HG02588 (cell line): Measurements from ENCODE around the gene BRPF1.
"Not testable (repeated sequence)": the region's sequence is repeated elsewhere in the genome, so short reads cannot be mapped to it uniquely, and the experiment has no call there.

ENCODE experiments used
- ATAC-seq: cut with Tn5 transposase; IDR thresholded peaks from one replicate; pipeline ENCODE4 v1.9.1; 2021; ENCODE audit warnings: mild to moderate bottlenecking, moderate library complexity; ENCODE audit not compliant: unreplicated experiment

The BRPF1 gene

GRCh38 chr3:9765865-9766264 lies 34.3 kb downstream of the BRPF1 start:
- no peak for ATAC-seq

GRCh38 chr3:9767418-9767817 lies 35.9 kb downstream of the BRPF1 start:
- no peak for ATAC-seq

DNA sequence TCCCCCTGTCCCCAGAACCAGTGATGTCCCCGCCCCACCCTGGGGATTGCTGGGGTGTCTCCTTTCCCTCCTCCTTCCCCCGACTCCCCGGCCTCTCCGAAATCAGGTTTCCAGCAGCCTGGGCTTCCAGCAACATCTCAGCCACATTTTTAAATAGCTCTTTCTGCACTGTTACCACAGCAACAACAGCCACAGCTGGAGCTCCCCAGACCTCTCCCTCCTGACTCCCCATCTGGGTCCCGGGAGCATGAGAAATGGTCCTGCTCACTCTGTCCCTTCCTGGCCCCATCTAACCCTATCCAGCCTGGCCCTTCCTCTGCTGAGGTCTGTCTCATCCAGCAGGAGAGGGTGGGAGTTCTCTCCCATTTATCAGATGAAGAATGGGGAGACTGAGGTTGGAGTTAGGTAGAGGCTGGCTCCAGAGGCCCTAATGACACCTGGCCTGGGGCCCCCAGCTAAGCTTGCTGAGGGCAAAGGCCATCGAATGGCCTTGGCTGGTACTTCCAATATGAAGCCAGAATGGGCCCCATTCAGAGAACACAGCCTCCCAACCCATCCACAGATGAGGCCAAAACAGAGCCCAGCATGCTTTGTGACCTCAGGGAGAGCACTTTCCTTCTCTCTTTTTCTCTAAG lies 36.7 kb downstream of the BRPF1 start:
- ATAC-seq, result no peak

- ATAC-seq, result no peak
These were observed 37.5 kb downstream of the BRPF1 start for GRCh38 chr3:9769012-9769411.

- peak; percentile 82 for ATAC-seq
These were observed 38.1 kb downstream of the BRPF1 start, which contains the start of gene CAMK1 for GRCh38 chr3:9769426-9770275. Gene CAMK1 (minus strand): TSS chr3:9769947. CDS start chr3:9767749, 2,198 bp downstream.

DNA sequence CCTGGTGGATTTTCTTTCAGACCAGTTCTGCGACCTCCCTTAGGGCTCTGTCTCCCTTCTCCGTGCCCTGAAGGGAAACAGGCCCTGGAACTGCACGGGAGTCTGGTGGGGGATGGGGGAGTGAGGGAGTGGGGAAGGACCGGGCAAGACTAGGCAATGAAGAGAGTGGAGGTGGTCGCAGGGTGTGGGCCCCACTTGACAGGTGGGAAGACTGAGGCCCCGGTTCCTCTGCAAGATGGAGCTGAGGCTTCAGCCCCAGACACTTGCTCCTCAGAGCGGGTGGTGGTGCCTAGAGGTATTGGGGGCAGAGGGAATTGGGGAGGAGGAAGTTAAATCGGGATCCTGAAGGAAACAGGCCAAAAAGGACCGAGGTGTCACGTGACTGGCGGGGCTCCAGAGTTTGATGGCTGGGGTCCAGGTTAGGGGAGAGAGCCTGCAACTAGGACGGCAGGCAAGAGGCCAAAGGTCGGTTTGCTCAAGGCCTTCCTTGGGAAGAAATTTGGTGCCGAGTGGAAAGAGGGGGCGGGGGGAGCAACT lies 38.8 kb downstream of the BRPF1 start:
- no peak for ATAC-seq

- not testable (repeated sequence) for ATAC-seq
These were observed 39.5 kb downstream of the BRPF1 start for GRCh38 chr3:9771007-9771406.

GRCh38 chr3:9776896-9777693 lies 45.6 kb downstream of the BRPF1 start:
- ATAC-seq, result no peak

GRCh38 chr3:9777694-9778021 lies 46.1 kb downstream of the BRPF1 start:
- no peak for ATAC-seq

DNA sequence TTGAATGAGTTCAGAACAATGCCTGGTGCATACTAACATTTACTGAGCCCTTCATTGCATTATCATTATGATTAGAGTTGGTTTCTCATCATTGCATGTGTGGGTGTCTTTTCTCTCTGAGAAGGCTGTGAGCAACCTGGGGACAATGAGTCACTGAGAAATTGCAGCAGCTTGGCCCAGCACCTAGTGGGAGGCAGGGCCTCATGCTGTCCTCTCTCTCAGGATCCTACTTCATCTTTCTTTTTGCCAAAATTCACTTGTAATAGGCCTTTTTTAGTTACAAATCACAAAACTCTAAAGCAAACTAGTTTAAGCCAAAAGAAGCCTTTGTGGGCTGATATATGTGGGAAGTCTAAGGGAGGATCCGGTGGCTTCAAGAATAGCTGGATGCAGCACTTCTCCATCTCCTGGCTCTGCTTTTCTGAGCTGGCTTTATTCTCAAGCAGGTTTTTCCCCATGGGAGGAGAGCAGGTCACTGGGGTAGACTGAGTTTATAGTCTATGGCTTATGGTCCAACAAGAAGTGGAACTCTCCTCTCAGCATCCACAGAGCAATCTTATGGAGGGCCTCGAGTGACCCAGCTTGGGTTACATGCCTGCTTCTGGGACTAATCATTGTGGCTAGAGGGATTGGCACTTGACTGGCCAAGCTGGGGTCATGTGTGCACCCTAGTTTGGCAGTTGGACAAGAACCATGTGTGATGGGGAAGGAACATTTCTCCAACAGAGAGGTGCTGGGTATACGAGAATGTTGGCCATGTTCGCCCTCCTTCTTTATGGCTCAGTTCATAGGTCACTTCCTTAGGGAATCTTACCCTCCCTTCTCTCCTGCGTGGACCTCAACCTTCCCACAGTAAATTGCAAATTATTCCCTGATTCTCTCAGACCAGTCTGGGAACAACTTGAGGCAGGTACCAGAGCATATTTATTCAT lies 46.9 kb downstream of the BRPF1 start:
- ATAC-seq, result no peak

GRCh38 chr3:9779075-9779593 lies 47.6 kb downstream of the BRPF1 start:
- ATAC-seq, result no peak

DNA sequence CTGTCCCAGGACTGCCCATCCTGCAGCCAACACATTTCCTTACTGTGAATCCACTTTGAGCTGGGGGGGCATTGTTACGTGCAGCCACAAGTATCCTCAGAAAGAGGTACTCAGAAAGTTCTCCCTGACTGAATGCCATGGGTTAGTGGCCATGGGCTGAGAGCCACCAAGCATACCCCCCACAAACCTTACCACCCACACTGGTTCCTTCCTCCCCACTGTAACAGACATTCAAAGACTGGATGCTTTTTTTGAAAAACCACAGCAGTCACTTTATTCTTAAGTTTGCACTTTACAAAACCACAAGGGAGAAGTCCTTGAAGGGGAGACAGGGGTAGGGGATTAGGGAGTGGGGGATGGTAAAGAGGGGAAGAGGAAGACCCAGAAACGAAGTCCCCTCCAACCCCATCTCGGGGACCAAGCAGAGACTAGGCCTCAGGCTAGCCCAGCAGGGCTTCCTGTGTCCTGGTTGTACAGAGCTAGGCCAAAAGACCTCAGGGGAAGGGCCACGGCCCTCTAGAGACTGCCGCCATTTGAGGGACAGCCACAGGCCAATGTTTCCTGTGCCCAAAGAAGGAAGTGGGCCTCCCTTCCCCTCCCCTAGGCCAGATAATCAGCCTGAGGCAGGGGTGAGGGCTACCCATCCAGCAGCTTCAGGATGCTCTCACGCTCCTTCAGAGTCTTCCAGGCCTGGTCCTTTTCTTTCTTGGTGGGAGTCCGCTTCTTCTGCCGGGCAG lies 48.4 kb downstream of the BRPF1 start:
- ATAC-seq, result peak; percentile 45

DNA sequence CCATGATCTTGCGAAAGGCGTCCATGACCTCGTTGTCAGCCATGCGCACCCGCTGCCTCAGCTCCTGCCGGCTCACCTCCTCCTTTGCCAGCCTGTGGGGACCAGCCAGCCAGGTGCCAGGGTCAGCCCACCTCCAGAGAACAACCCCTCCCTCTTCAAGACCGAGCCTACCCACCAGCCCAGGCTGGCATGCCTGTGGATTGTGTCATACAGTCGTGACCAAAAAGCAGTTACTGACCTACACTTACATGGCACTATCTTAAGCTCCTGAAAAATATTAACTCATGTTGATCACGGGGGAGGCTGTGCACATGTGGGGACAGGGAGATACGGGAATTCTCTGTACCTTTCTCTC lies 48.9 kb downstream of the BRPF1 start:
- ATAC-seq, result no peak

DNA sequence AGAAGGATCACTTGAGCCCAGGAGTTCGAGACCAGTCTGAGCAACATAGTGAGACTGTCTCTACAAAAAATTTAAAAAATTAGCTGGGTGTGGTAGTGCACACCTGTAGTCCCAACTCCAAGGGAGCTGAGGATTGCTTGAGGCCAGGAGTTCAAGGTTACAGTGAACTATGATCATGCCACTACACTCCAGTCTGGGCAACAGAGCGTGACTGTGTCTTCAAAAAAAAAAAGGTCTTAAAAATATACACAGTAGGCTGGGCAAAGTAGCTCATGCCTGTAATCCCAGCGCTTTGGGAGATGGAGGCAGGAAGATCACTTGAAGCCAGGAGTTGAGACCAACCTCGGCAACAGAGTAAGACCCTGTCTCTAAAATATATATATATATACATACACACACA lies 49.4 kb downstream of the BRPF1 start:
- no peak for ATAC-seq

GRCh38 chr3:9781551-9781950 lies 50.0 kb downstream of the BRPF1 start:
- ATAC-seq, result no peak

GRCh38 chr3:9781978-9782603 lies 50.6 kb downstream of the BRPF1 start:
- no peak for ATAC-seq

DNA sequence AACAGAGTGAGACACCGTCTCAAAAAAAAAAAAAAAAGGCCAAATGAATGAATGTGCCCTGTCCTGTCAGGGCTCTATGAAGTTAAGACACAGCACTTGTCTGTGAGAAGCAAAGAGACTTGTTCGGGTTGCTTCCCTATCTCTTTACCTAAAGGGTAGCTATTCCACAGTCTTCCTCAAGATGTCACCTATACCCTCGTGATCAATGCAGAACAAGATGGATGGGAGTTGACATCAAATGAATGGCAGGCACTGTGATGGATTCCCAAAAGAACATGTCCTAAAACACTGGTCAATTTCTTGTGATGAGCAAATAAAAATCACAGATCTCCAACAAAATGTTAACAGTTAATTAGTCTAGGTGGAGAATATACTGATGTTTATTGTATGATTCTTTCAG lies 51.2 kb downstream of the BRPF1 start:
- no peak for ATAC-seq

- ATAC-seq, result no peak
These were observed 52.4 kb downstream of the BRPF1 start for GRCh38 chr3:9783954-9784353.

DNA sequence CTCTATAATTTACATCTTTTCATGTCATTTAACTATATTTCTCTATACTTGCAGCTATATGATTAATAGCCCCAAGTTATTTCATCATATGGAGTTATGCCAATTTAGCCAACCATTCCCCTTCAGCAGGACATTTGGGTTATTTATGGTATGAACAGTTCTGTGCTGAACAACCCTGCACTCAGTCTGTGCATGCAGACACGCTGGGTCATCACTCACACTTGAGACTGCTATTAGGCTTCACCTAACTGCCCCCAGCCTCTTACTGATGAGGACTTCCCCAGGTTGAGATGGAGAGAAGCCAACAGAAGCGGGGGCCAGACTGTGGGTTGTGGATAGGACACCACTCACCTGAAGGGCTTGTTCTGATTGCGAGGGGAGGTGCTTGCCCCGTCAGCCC lies 53.4 kb downstream of the BRPF1 start:
- ATAC-seq, result no peak
